SK-N-MC (cell line): ENCODE data around the gene PARD3.

ENCODE experiments used
- DNase-seq: peaks from one replicate; pipeline ENCODE4 v3.0.0-alpha.2; 2011; ENCODE audit warnings: low read depth, low spot score
- H3K27ac ChIP-seq: fragments of 200-600 bp; sonication (generic); 2 replicates; pipeline ENCODE4 v1.5.1; 2016; ENCODE audit warnings: mixed run types
- H3K36me3 ChIP-seq: fragments of 200-600 bp; sonication (generic); 2 replicates; pipeline ENCODE4 v1.6.1; 2017; ENCODE audit warnings: antibody characterized with exemption, low read length, mixed read lengths; ENCODE audit not compliant: insufficient read depth
- H3K4me3 ChIP-seq: fragments of 200-600 bp; sonication (generic); 2 replicates; pipeline ENCODE4 v1.5.1; 2016
- H3K9ac ChIP-seq: fragments of 200-600 bp; sonication (generic); 2 replicates; pipeline ENCODE4 v1.8.0; 2017; ENCODE audit warnings: mixed run types, mixed read lengths; ENCODE audit not compliant: insufficient read length
- H3K9me3 ChIP-seq: fragments of 200-600 bp; sonication (generic); 2 replicates; pipeline ENCODE4 v1.6.1; 2017; ENCODE audit warnings: low read depth, mild to moderate bottlenecking, antibody characterized with exemption, low read length, moderate library complexity, mixed read lengths
- EZH2 ChIP-seq: fragments of 200-600 bp; sonication (generic); IDR thresholded peaks from one replicate; pipeline ENCODE4 v1.6.1; 2017; ENCODE audit warnings: antibody characterized with exemption
- FOXP2 ChIP-seq: optimal IDR thresholded peaks from 2 replicates; pipeline ENCODE3; 2011; ENCODE audit warnings: mild to moderate bottlenecking, moderate library complexity; ENCODE audit not compliant: insufficient read depth; ENCODE audit errors: extremely low read length, control extremely low read depth
- POLR2AphosphoS5 ChIP-seq: IDR thresholded peaks from 2 replicates; pipeline ENCODE4 v1.6.1; 2012; ENCODE audit warnings: mild to moderate bottlenecking, low read depth, low read length, borderline replicate concordance

Gene PARD3

DNA sequence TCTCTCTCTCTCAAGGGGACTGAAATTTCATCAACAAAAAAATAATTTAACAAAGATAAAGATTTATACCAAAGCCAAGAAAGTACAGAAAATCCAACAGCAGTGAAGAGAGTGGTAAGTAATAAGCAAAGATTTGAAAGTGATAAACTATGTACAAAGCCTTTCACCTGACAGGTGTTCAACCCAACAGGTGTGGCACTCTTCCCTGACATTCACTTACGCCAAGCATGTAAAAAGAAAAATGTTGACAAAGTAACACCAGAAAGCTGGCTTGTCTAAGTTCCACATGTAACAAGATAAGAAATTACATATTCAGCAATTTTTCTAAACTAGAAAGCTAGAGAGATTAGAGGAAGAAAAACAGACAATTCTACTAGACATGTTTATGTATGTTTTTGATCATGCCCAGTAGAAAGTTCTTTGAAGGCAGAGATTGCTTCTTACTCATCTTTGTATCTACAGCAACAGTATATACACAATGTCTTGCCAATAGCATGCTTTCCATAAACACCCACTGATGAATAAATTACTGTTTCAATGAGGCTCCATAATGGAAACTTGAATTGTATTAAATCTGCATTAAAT is 468.5 kb downstream of the PARD3 start:
- Histone ChIP-seq H3K9ac (no peak overlapping the region), H3K9me3 (no peaks in the 10 kb centered on the region), H3K4me3 (no peak overlapping the region), H3K27ac (no peak overlapping the region), H3K36me3 (no peaks in the 10 kb centered on the region)
- TF ChIP-seq EZH2 (no peak), FOXP2 (no peak), POLR2AphosphoS5 (no peak)
- no peak for DNase-seq

DNA sequence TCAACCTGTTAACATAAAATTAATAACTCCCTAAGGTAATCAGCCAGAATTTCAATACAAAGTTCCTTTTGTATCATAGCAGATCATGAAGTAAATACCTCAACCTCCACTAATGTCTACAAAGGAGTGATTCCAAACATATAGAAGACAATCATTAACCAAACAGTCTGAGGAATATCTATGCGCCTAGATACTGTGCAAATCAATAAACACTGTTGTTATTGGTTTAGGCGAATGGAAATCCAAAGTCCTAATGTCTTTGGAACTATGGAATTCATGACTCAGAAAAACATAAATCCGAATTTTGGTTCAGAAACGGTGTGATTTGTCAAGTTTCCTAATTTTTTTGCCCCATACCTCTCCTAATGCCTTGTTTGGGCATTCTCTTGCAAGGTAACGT is 469.7 kb downstream of the PARD3 start:
- TF ChIP-seq FOXP2 (no peak), EZH2 (no peak)
- no peak overlapping the region for H3K27ac ChIP-seq
- no peak for DNase-seq
- no peaks in the 10 kb centered on the region for H3K36me3 ChIP-seq
- H3K9ac ChIP-seq = no peak overlapping the region
- H3K9me3 ChIP-seq = no peaks in the 10 kb centered on the region
- H3K4me3 ChIP-seq = no peak overlapping the region

DNA sequence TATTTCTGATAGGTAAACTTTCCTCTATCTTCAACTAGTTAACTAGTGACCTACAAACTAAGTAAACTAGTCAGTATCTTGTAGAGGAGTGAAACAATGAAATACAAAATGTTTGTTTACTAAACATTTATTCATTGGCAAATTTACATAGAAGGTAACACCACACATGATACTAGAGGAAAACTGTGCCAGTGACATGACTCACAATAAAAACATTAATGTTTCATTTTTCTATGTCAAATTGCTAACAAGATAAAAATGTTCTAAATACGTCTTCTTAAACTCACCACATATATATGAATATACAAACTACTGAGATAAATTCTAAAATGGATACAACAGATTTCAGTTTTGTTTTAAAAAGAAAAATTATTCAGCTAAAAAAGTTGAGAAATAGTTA is 471.3 kb downstream of the PARD3 start:
- no peaks in the 10 kb centered on the region for H3K36me3 ChIP-seq
- H3K27ac ChIP-seq = no peak overlapping the region
- H3K9me3 ChIP-seq = no peaks in the 10 kb centered on the region
- TF ChIP-seq POLR2AphosphoS5 (no peak), EZH2 (no peak), FOXP2 (no peak)
- DNase-seq = no peak
- no peak overlapping the region for H3K9ac ChIP-seq
- H3K4me3 ChIP-seq = no peak overlapping the region

DNA sequence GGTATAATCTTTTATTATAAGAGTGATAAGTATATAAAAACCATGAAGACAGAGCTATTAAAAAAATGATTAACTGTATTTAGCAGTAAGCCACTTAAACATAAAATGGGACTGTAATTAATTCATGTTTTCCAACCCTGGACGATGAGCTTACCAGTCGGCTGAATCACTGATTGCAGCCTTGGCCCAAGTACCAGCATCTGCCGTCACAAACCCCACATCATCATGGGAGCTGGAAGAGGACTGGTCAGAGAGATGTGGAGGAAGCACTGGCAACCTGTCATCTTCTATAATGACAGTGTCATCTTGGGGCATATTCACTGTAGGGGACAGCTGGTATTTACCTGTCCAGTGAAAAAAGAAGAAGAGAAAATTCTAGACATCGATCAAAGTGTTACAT is 473.6 kb downstream of the PARD3 start:
- no peak for DNase-seq
- no peak overlapping the region for H3K9ac ChIP-seq
- H3K4me3 ChIP-seq = no peak overlapping the region
- TF ChIP-seq FOXP2 = no peak
- TF ChIP-seq POLR2AphosphoS5 = no peak
- no peak for TF ChIP-seq EZH2
- no peaks in the 10 kb centered on the region for H3K36me3 ChIP-seq
- H3K27ac ChIP-seq = no peak overlapping the region
- no peaks in the 10 kb centered on the region for H3K9me3 ChIP-seq

DNA sequence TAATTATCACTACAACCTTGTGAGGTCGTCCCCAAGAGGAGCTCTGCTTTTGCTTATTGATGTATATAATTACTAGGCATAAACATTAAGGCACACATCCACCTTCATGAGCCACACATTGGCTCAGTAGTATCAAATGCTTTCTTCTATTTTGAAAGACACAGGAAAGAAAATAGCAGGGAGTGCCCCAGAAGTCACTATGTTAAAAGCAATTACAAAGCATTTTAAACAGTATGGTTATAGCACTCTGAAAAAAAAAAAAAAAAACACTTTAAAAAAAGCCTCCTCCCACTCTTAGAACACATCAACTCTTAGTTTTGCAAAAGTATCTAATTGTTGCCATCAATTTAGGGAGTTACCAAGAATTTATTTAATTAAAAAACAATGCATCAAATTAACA is 474.2 kb downstream of the PARD3 start:
- TF ChIP-seq FOXP2 (no peak), POLR2AphosphoS5 (no peak), EZH2 (no peak)

DNA sequence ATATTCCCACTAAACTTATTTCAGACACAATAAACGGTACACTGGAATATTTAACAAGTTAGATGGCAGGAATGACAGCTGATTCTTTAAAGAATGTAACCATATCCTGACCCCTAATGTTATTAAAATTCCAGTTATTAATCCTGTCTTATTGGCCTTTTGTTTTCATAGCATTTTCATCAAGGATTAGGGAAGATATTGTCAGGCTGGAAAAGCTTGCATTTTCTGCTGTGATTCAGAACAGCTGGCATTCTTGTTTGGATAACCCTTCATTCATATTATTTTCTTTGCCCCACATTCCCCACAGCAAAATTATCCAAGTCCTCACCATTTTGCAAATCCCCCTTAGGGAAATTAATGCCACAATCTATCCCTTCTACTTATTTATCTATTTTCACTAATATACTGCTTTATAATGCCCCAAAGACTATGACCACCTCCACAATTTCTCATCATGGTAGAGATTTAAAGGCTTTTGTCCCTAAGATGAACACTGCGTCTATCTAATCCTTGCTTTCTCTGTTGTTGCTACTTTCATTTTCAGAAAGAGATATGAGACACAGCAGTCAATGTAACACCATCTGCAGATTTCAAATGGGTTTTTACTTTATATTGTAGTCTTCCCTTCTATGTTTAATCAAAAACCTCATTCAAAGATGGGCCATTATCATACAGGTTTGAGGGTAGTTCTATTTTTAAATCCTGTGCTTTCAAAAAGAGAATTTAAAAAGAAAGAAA is 475.1 kb downstream of the PARD3 start:
- Histone ChIP-seq H3K4me3 (no peak overlapping the region), H3K36me3 (no peaks in the 10 kb centered on the region), H3K9ac (no peak overlapping the region), H3K9me3 (no peaks in the 10 kb centered on the region), H3K27ac (no peak overlapping the region)
- TF ChIP-seq FOXP2 (no peak), POLR2AphosphoS5 (no peak), EZH2 (no peak)
- DNase-seq = no peak

More for the DNA sequence above, 474.2 kb downstream of the PARD3 start:
- Histone ChIP-seq H3K36me3 (no peaks in the 10 kb centered on the region), H3K9me3 (no peaks in the 10 kb centered on the region), H3K27ac (no peak overlapping the region), H3K4me3 (no peak overlapping the region), H3K9ac (no peak overlapping the region)
- no peak for DNase-seq

DNA sequence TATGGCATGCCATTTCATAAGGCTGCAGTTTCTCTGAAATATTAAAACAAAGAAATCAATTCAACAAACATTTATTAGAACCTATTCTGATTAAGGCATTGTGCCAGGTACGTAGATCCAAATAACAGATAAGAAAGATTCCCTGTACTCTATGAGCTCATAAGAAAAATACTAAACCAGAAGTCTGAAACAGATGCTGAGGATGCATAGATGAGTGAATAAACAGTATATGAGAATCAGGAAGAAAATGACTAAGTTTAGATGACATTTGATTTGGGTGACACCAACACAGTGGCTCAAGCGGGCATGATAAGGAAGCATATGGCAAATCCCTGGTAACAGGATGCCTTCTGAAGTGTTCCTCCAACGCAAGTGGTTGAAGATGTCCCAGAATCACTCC is 477.2 kb downstream of the PARD3 start:
- Histone ChIP-seq H3K4me3 (no peak overlapping the region), H3K9me3 (no peaks in the 10 kb centered on the region), H3K27ac (no peak overlapping the region), H3K36me3 (no peaks in the 10 kb centered on the region), H3K9ac (no peak overlapping the region)
- TF ChIP-seq EZH2 = no peak
- TF ChIP-seq POLR2AphosphoS5 = no peak
- TF ChIP-seq FOXP2 = no peak
- DNase-seq = no peak

DNA sequence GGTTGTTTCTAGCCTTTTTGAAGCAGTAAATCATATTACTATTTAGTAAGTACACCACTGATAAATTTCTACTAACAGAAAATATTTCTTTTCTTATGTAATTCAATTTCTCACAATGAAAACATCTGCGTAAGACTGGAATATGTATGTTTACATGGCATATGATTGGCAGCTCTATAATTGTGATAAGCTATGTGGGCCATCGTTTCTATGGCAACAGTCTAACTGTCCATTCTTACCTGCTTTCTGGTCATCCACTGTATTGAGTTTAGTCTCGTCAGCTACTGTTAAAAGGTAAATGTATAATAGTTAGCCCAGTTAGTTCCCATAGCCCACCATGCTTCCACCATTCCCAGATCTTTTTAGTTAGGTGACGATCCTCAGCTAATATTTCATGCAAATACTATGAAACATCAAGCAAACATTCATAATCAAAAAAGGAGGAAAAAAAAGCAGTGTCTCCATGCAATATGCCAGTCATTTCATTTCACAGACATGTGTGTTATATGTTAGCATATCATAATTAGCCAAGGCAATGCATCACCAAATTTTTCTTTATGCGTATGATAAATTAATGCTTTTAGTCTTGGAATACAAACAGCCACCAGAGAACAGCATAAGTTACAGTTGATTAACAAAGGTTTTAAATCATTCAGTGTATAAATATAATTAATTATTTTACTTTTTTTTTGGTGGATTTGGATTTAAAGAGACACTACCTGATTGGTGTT is 479.0 kb downstream of the PARD3 start:
- H3K9me3 ChIP-seq = no peaks in the 10 kb centered on the region
- no peak overlapping the region for H3K27ac ChIP-seq
- no peak for DNase-seq
- no peak overlapping the region for H3K4me3 ChIP-seq
- H3K9ac ChIP-seq = no peak overlapping the region
- TF ChIP-seq POLR2AphosphoS5 (no peak), EZH2 (no peak), FOXP2 (no peak)
- no peaks in the 10 kb centered on the region for H3K36me3 ChIP-seq
